Activated CD8-positive, alpha-beta T cell treated with anti-CD3 and anti-CD28 coated beads for 36 hours (primary cell): ENCODE data around the gene GPR18. TPM values are rescaled to one million over a fixed set of nuclear protein-coding genes. Genes with fewer than 3 reads are reported as not detected.

ENCODE experiments used
- ATAC-seq: fragments of 200-7000 bp; cut with Tn5 transposase; one replicate; pipeline ENCODE4 v1.10.0; 2021; ENCODE audit warnings: mild to moderate bottlenecking, moderate library complexity
- CTCF ChIA-PET: fragments of 350-600 bp; sonication (Branson Sonifier 250); formaldehyde crosslinking; loops from one replicate; lab custom pipeline; 2021; ENCODE audit warnings: antibody characterized with exemption; lab: Charles Lee
- POLR2A ChIA-PET: fragments of 350-600 bp; sonication (Branson Sonifier 250); formaldehyde crosslinking; loops from one replicate; lab custom pipeline; 2021; ENCODE audit warnings: antibody characterized with exemption; lab: Charles Lee
- DNase-seq: peaks from one replicate; pipeline ENCODE4 v3.0.0-alpha.2; 2020
- H3K27ac Mint-ChIP-seq: one replicate; pipeline ENCODE4 v1.8.0; 2021; ENCODE audit warnings: mild to moderate bottlenecking, mixed read lengths
- H3K27me3 Mint-ChIP-seq: one replicate; pipeline ENCODE4 v1.8.0; 2021; ENCODE audit warnings: mixed read lengths
- H3K36me3 Mint-ChIP-seq: one replicate; pipeline ENCODE4 v1.8.0; 2021; ENCODE audit warnings: low read depth, mixed read lengths
- H3K4me1 Mint-ChIP-seq: one replicate; pipeline ENCODE4 v1.8.0; 2021; ENCODE audit warnings: low read depth, mixed read lengths
- H3K4me3 Mint-ChIP-seq: one replicate; pipeline ENCODE4 v1.8.0; 2021; ENCODE audit warnings: mild to moderate bottlenecking, moderate library complexity, mixed read lengths
- H3K9me3 Mint-ChIP-seq: one replicate; pipeline ENCODE4 v1.8.0; 2021; ENCODE audit warnings: mixed read lengths
- intact Hi-C: fragments of 100-400 bp; cut with micrococcal nuclease; formaldehyde crosslinking; loops from one replicate; pipeline ENCODE4 v1.10.0; 2022
- total RNA-seq, 2 experiments: library from RNA; stranded (reverse); gene quantifications; one replicate each; pipeline ENCODE4 v1.2.3, GENCODE V29; 2021
- TF ChIP-seq, protein P1 (sequence below): fragments of 200-600 bp; IDR thresholded peaks from one replicate; pipeline ENCODE4 v1.8.0; 2022; ENCODE audit warnings: antibody characterized with exemption, mild to moderate bottlenecking

Gene GPR18
- total RNA-seq, 2 experiments from 2014 or later = 11.4 to 11.6 TPM

DNA sequence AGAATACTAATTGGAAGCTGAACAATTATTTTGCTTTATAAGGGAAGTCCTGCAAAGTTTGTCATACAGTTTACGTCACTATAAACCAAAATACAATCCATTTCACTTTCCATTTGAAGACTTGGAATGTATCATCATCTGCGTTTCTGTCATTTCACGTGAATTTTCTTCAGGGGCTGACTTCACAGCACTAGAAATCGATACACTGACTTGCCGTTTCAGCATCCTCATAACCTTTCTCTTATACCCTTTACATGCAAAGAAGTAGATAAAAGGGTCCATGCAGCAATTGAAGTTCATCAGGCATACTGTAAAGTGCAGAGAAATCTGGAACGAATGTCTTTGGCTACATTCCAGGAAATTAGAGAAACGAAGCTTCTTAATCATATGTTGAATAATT is 36.8 kb upstream of the GPR18 start:
- ChIA-PET CTCF (interaction anchor here (1.0 to 1.6 kb wide), 3 partner anchors 23 to 27 kb away, joined by 3 read pairs; no protein-coding TSS in a partner anchor), POLR2A (interaction anchor here (0.7 to 1.4 kb wide), 2 partner anchors 10 to 88 kb away, joined by 3 to 5 read pairs; no protein-coding TSS in a partner anchor)
- Mint-ChIP-seq H3K4me3 (no peak overlapping the region), H3K36me3 (peaks cover 54% of the 10 kb centered on the region), H3K27me3 (no peaks in the 10 kb centered on the region), H3K4me1 (peaks cover 75% of the 10 kb centered on the region), H3K9me3 (no peaks in the 10 kb centered on the region), H3K27ac (peak overlapping the region; percentile 34)
- intact Hi-C loops = no loop called here
- DNase-seq (no peak), ATAC-seq (no peak)
- TF ChIP-seq, protein P1, sequence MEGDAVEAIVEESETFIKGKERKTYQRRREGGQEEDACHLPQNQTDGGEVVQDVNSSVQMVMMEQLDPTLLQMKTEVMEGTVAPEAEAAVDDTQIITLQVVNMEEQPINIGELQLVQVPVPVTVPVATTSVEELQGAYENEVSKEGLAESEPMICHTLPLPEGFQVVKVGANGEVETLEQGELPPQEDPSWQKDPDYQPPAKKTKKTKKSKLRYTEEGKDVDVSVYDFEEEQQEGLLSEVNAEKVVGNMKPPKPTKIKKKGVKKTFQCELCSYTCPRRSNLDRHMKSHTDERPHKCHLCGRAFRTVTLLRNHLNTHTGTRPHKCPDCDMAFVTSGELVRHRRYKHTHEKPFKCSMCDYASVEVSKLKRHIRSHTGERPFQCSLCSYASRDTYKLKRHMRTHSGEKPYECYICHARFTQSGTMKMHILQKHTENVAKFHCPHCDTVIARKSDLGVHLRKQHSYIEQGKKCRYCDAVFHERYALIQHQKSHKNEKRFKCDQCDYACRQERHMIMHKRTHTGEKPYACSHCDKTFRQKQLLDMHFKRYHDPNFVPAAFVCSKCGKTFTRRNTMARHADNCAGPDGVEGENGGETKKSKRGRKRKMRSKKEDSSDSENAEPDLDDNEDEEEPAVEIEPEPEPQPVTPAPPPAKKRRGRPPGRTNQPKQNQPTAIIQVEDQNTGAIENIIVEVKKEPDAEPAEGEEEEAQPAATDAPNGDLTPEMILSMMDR = no peak

DNA sequence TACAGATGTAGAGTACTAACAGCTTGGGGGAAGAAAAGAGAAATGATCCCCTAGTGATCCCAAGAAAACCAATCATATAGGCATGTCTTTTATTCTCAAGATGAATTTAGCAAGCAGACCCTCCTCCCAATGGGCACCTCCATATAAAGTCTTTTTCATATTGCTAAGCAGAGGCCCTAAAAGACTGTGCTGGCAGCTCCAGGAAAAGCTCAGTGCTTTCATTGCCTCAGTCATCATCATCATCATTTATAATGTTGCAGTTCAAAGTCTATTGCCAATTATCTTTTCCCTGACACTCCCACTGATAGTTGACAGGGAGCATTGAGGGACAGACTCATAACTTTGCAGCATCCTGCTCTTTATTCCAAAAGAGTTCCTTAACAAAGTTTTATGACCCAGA is 36.0 kb upstream of the GPR18 start:
- H3K27ac Mint-ChIP-seq = no peak overlapping the region
- H3K4me1 Mint-ChIP-seq = peaks cover 76% of the 10 kb centered on the region
- H3K27me3 Mint-ChIP-seq = no peaks in the 10 kb centered on the region
- no peak overlapping the region for H3K4me3 Mint-ChIP-seq
- H3K9me3 Mint-ChIP-seq = no peaks in the 10 kb centered on the region
- ATAC-seq (no peak), DNase-seq (no peak)
- ChIA-PET POLR2A (interaction anchor here (1.1 to 1.4 kb wide), 2 partner anchors 13 to 89 kb away, joined by 3 to 5 read pairs; partner anchors contain the start of gene GPR183), CTCF (interaction anchor here (0.8 to 1.6 kb wide), 3 partner anchors 28 to 142 kb away, joined by 3 to 6 read pairs (median 3); no protein-coding TSS in a partner anchor)
- H3K36me3 Mint-ChIP-seq = peaks cover 60% of the 10 kb centered on the region
- intact Hi-C loops = no loop called here
- TF ChIP-seq, protein P1 = no peak

DNA sequence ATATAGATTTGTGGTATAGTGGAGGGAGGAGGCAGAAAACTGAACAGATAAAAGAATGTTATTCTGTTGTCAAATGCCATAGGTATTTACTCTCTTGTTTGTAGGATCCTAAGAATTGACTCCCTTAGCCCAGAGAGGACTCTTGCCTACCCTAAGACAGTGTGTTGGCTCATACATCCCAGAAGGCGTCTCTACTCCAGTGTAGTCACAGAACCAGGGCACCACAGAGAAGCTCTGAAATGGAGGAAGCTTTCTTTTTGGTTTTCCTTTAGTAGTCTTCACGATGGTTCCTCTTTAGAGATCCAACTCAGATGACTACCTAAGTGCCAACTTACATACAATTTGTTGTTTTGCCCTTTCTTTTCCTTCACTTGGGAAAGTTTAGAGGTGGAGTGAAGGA is 35.0 kb upstream of the GPR18 start:
- Mint-ChIP-seq H3K27ac (peak overlapping the region; percentile 36), H3K4me1 (peaks cover 77% of the 10 kb centered on the region), H3K9me3 (no peaks in the 10 kb centered on the region), H3K4me3 (no peak overlapping the region), H3K36me3 (peaks cover 66% of the 10 kb centered on the region), H3K27me3 (no peaks in the 10 kb centered on the region)
- ATAC-seq (no peak), DNase-seq (no peak)
- intact Hi-C loops = no loop called here
- TF ChIP-seq, protein P1 = no peak
- ChIA-PET POLR2A (interaction anchor here (0.8 to 1.3 kb wide), 3 partner anchors 11 to 59 kb away, joined by 3 read pairs; partner anchors contain the start of gene GPR183), CTCF (interaction anchor here (1.0 to 3.0 kb wide), 2 partner anchors 23 to 144 kb away, joined by 3 to 10 read pairs; no protein-coding TSS in a partner anchor)

DNA sequence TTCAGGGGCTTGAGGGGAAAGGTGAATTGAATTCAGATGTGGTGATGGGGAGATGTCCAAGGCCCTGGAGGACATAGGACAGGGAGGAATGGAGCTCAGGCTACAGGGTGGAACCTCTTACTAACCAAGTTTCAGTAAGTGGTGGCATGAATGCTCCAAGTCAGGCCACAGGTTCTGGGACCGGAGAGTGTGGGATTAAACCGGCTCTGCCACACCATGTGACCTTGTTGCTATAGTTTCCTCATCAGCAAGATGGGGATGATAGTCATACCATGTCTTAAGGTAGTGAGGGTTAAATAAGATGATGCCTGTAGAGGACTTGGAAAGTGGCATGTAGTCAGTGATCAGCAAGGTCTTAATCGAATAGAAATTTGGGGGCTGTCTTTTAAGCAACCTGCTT is 32.7 kb upstream of the GPR18 start:
- ATAC-seq (no peak), DNase-seq (no peak)
- CTCF ChIA-PET = interaction anchor here (1.0 to 3.0 kb wide), 2 partner anchors 21 to 98 kb away, joined by 3 to 10 read pairs; no protein-coding TSS in a partner anchor
- H3K36me3 Mint-ChIP-seq = peaks cover 60% of the 10 kb centered on the region
- POLR2A ChIA-PET = interaction anchor here (1.3 kb wide), 1 partner anchor 24 kb away, joined by 4 read pairs; no protein-coding TSS in a partner anchor
- TF ChIP-seq, protein P1 = no peak
- H3K4me1 Mint-ChIP-seq = peaks cover 76% of the 10 kb centered on the region
- H3K4me3 Mint-ChIP-seq = no peak overlapping the region
- H3K9me3 Mint-ChIP-seq = no peaks in the 10 kb centered on the region
- intact Hi-C loops = no loop called here
- H3K27me3 Mint-ChIP-seq = no peaks in the 10 kb centered on the region
- peak overlapping the region; percentile 27 for H3K27ac Mint-ChIP-seq

DNA sequence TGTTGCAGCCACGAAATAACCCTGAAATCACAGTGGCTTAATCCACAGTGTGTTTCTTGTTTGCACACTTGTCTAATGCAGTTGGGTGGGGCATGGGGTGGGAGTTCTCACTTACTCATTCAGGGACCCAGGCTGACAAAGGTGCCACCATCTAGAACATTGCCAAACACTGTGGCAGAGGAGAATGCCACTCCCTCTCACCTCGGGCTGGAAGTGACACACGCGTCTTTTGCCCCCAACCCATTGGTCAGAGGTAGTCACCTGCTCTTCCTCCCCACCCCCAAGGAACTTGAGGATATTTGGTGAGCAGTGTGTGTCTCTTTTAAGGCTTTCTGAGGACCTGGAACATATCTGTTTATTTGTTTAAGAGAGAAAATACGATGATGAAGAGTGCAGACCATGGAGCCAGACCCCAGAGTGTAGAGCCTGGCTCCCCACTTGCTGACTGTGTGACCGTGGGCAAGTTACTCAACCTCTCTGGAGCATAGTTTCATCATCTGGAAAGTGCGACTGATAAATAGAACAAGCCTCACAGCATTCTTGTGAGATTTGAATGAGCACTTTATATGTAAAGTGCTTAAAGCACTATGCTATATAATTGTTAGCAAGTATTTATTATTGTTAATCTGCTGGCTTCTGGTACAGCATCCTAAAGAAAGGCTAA is 31.6 kb upstream of the GPR18 start:
- peak; percentile 79 for DNase-seq
- Mint-ChIP-seq H3K9me3 (no peaks in the 10 kb centered on the region), H3K27me3 (no peaks in the 10 kb centered on the region), H3K4me3 (no peak overlapping the region), H3K27ac (peak overlapping the region; percentile 85), H3K4me1 (peaks cover 75% of the 10 kb centered on the region), H3K36me3 (peaks cover 50% of the 10 kb centered on the region)
- ATAC-seq = peak; percentile 75
- TF ChIP-seq, protein P1 = no peak
- ChIA-PET POLR2A (no interaction called here), CTCF (no interaction called here)
- intact Hi-C loops = loop anchor here (5.0 to 10.0 kb wide), 2 partner anchors 32 to 215 kb away; partner anchors contain the start of gene TM9SF2
